ENCODE data around the gene PRRC2B. TPM values are rescaled to one million over a fixed set of nuclear protein-coding genes. Genes with fewer than 3 reads are reported as not detected.
A peak's percentile ranks its signal among the peaks of the same experiment; 100 is the strongest.

The PRRC2B gene
- total RNA-seq, 1 donor from 2014 or later, result 235 TPM

DNA sequence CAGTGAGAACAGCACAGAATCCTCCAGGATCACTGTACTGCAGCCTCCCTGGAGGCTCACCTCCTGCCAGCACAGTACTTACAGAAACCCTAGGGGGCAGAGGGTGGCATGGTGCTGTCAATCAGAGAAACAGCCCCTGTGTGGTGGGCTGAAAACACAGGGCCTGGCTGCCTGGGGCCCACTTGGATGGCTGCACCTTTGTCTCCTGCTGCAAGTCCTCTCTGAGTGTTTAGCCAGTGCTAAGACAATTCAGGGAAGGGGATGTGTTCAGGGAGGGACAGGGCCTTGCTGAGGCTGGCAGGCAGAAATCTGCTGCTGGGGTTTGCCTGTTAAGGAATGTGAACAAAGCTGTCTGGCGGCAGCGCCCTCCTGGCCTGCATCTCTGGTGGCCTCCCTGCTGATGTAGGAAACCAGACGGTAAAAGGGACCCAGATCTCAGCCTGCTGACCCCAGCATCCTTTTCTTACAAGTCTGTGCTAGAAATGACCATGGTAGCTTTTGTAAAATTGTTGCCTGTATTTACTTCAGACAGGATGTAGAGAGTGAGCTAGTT, 39.5 kb downstream of the PRRC2B start:
- H3K9me3 Mint-ChIP-seq (ENCODE audit: low read depth), result no peaks in the 10 kb centered on the region
- no peaks in the 10 kb centered on the region for H3K27me3 Mint-ChIP-seq (ENCODE audit: low read depth)
- TF ChIP-seq, protein P1, sequence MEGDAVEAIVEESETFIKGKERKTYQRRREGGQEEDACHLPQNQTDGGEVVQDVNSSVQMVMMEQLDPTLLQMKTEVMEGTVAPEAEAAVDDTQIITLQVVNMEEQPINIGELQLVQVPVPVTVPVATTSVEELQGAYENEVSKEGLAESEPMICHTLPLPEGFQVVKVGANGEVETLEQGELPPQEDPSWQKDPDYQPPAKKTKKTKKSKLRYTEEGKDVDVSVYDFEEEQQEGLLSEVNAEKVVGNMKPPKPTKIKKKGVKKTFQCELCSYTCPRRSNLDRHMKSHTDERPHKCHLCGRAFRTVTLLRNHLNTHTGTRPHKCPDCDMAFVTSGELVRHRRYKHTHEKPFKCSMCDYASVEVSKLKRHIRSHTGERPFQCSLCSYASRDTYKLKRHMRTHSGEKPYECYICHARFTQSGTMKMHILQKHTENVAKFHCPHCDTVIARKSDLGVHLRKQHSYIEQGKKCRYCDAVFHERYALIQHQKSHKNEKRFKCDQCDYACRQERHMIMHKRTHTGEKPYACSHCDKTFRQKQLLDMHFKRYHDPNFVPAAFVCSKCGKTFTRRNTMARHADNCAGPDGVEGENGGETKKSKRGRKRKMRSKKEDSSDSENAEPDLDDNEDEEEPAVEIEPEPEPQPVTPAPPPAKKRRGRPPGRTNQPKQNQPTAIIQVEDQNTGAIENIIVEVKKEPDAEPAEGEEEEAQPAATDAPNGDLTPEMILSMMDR (IDR thresholded peaks at IDR 0.05), result peak; percentile 12
- peak overlapping the region; percentile 94 for H3K27ac Mint-ChIP-seq (ENCODE audit: unreplicated experiment)
- DNase-seq (ENCODE audit: low spot score), result no peak
- H3K4me3 Mint-ChIP-seq (ENCODE audit: unreplicated experiment), result no peak overlapping the region
- peaks cover 70% of the 10 kb centered on the region for H3K4me1 Mint-ChIP-seq (ENCODE audit: low read depth)
- peaks cover 20% of the 10 kb centered on the region for H3K36me3 Mint-ChIP-seq (ENCODE audit: low read depth)

DNA sequence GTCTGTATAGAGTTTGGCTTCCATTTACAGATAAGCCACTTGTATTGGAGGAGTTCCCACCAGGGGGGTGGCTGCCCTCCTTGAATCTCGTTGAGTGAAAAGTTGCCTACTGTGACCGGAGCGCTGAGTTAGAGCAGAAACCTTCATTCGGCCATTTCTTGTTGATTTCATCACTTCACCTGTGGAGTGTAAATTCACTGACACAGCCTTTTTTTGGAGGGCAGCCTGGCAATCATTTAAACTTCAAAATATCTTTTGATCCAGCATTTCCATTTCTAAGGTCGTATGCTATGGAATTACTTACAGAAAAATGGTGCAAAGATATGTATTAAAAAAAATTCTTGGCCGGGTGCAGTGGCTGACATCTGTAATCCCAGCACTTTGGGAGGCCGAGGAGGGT, 40.8 kb downstream of the PRRC2B start:
- peaks cover 62% of the 10 kb centered on the region for H3K4me1 Mint-ChIP-seq (ENCODE audit: low read depth)
- peaks cover 25% of the 10 kb centered on the region for H3K36me3 Mint-ChIP-seq (ENCODE audit: low read depth)
- H3K27ac Mint-ChIP-seq (ENCODE audit: unreplicated experiment), result peak overlapping the region; percentile 94
- DNase-seq (ENCODE audit: low spot score), result no peak
- TF ChIP-seq, protein P1 (IDR thresholded peaks at IDR 0.05), result no peak
- H3K4me3 Mint-ChIP-seq (ENCODE audit: unreplicated experiment), result no peak overlapping the region
- H3K9me3 Mint-ChIP-seq (ENCODE audit: low read depth), result no peaks in the 10 kb centered on the region
- H3K27me3 Mint-ChIP-seq (ENCODE audit: low read depth), result no peaks in the 10 kb centered on the region

DNA sequence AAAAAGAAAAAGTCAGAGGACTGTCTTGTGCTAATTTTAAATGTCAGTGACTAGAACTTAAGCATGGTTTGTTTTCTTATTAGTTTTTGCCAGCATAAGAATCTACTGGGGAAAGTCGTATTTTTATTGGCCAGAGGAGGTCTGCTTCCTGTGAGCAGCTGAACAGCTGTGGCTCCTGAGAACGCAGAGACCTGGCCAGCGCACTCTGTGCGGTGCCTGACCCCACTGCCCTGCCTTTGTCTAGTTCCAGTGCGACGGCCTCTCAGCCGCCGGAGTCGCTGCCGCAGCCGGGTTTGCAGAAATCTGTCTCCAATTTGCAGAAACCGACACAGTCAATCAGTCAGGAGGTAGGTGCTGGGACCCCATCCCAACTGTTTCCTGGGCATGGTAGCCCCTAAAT, 42.5 kb downstream of the PRRC2B start:
- Mint-ChIP-seq H3K27me3 (ENCODE audit: low read depth) (no peaks in the 10 kb centered on the region), H3K4me3 (ENCODE audit: unreplicated experiment) (peak overlapping the region; percentile 16), H3K9me3 (ENCODE audit: low read depth) (no peaks in the 10 kb centered on the region), H3K4me1 (ENCODE audit: low read depth) (peaks cover 56% of the 10 kb centered on the region), H3K36me3 (ENCODE audit: low read depth) (peaks cover 33% of the 10 kb centered on the region), H3K27ac (ENCODE audit: unreplicated experiment) (peak overlapping the region; percentile 91)
- DNase-seq (ENCODE audit: low spot score), result no peak
- TF ChIP-seq, protein P1 (IDR thresholded peaks at IDR 0.05), result no peak

DNA sequence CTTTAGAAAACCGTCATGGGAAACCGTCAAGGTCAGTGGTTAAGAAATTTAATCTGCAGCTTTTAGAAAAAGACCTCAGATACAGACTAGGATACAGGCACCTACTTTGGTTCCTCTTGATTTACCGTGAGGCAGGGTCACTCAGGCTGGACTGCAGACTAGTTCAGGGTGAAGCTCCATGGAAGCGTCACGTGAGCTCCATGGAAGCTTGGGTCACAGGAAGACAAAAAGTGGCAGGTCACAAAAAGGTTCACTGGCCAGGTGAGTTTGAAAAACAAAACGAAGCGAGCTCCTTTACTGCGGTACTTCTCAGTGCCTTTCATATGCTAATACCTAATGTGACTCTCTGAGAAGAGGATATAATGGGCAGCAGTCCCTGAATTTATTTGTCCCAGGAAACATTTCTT, 43.0 kb downstream of the PRRC2B start:
- TF ChIP-seq, protein P1 (IDR thresholded peaks at IDR 0.05), result no peak
- Mint-ChIP-seq H3K27me3 (ENCODE audit: low read depth) (no peaks in the 10 kb centered on the region), H3K36me3 (ENCODE audit: low read depth) (peaks cover 35% of the 10 kb centered on the region), H3K9me3 (ENCODE audit: low read depth) (no peaks in the 10 kb centered on the region), H3K4me3 (ENCODE audit: unreplicated experiment) (no peak overlapping the region), H3K27ac (ENCODE audit: unreplicated experiment) (peak overlapping the region; percentile 91), H3K4me1 (ENCODE audit: low read depth) (peaks cover 56% of the 10 kb centered on the region)
- DNase-seq (ENCODE audit: low spot score), result no peak

DNA sequence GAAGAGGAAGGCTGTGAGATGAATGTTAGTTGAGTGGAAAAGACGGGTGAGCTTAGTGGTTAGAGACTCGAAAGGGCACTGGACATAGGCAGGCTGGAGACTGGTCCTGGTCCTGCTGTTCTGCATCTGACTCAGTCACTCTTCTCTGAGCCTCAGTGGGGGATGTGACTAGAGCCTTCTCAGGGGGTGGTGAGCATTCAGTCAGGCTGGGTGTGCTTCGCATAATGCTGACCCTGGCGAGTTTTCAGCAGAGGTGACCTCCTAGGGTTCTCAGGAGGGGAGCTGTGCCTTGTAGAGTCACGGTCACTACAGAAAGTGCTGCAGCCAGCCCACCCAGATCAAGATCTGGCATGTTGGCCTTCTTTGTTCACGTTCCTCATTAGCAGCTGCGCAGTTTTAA, 44.3 kb downstream of the PRRC2B start:
- peak overlapping the region; percentile 71 for H3K27ac Mint-ChIP-seq (ENCODE audit: unreplicated experiment)
- no peaks in the 10 kb centered on the region for H3K27me3 Mint-ChIP-seq (ENCODE audit: low read depth)
- TF ChIP-seq, protein P1 (IDR thresholded peaks at IDR 0.05), result no peak
- H3K4me3 Mint-ChIP-seq (ENCODE audit: unreplicated experiment), result no peak overlapping the region
- DNase-seq (ENCODE audit: low spot score), result no peak
- H3K4me1 Mint-ChIP-seq (ENCODE audit: low read depth), result peaks cover 43% of the 10 kb centered on the region
- no peaks in the 10 kb centered on the region for H3K9me3 Mint-ChIP-seq (ENCODE audit: low read depth)
- peaks cover 35% of the 10 kb centered on the region for H3K36me3 Mint-ChIP-seq (ENCODE audit: low read depth)
